GM12891 (cell line): Measurements from ENCODE around the gene NUP58.
"Not testable (repeated sequence)": the region's sequence is repeated elsewhere in the genome, so short reads cannot be mapped to it uniquely, and the experiment has no call there.

Experiments
- DNase-seq: peaks from one replicate; pipeline ENCODE4 v3.0.0; 2011; ENCODE audit warnings: low spot score; ENCODE audit not compliant: insufficient read length
- FAIRE-seq: peaks from 2 replicates; lab custom pipeline; 2011; peaks lifted over from hg19 to GRCh38; lab: Jason Lieb, UNC
- PAX5 ChIP-seq: IDR thresholded peaks from 2 replicates; pipeline ENCODE4 v1.6.1; 2011; ENCODE audit warnings: low read length, moderate library complexity, mild to moderate bottlenecking; ENCODE audit not compliant: insufficient read depth, severe bottlenecking
- POLR2A ChIP-seq: IDR thresholded peaks from 2 replicates; pipeline ENCODE4 v1.6.1; 2011; ENCODE audit warnings: low read depth, low read length, control low read depth
- POLR2AphosphoS5 ChIP-seq: IDR thresholded peaks from 2 replicates; pipeline ENCODE4 v1.6.1; 2011; ENCODE audit warnings: low read depth, low read length, control low read depth
- POU2F2 ChIP-seq: IDR thresholded peaks from 2 replicates; pipeline ENCODE4 v1.6.1; 2011; ENCODE audit warnings: low read depth, mild to moderate bottlenecking, control low read depth, low read length, moderate library complexity
- SPI1 ChIP-seq: IDR thresholded peaks from 2 replicates; pipeline ENCODE4 v1.6.1; 2011; ENCODE audit warnings: low read depth, low read length, control low read depth
- TAF1 ChIP-seq: IDR thresholded peaks from 2 replicates; pipeline ENCODE4 v1.6.1; 2011; ENCODE audit warnings: low read depth, low read length, control low read depth

Gene NUP58

GRCh38 chr13:25300861-25301346, 521 bp upstream of the NUP58 start:
- FAIRE-seq (peak; percentile 59), DNase-seq (no peak)
- TF ChIP-seq POU2F2 (no peak), PAX5 (no peak), POLR2A (no peak), SPI1 (no peak), POLR2AphosphoS5 (no peak), TAF1 (no peak)

- DNase-seq, result no peak
- TF ChIP-seq POLR2A (no peak), PAX5 (no peak), POLR2AphosphoS5 (no peak), POU2F2 (no peak), TAF1 (no peak), SPI1 (no peak)
- no peak for FAIRE-seq
Measured at GRCh38 chr13:25302121-25302520, 696 bp downstream of the NUP58 start.

- FAIRE-seq (peak; percentile 9), DNase-seq (no peak)
- TF ChIP-seq TAF1, result no peak
- TF ChIP-seq POU2F2, result no peak
- TF ChIP-seq SPI1, result no peak
- no peak for TF ChIP-seq POLR2AphosphoS5
- TF ChIP-seq PAX5, result no peak
- no peak for TF ChIP-seq POLR2A
Measured at GRCh38 chr13:25306671-25307464, 5.4 kb downstream of the NUP58 start.

GRCh38 chr13:25310891-25311290, 9.5 kb downstream of the NUP58 start:
- DNase-seq, result no peak
- no peak for FAIRE-seq
- no peak for TF ChIP-seq PAX5
- TF ChIP-seq SPI1, result no peak
- no peak for TF ChIP-seq TAF1
- no peak for TF ChIP-seq POU2F2
- TF ChIP-seq POLR2AphosphoS5, result no peak
- no peak for TF ChIP-seq POLR2A

- not testable (repeated sequence) for DNase-seq
- FAIRE-seq, result peak; percentile 73
Measured at GRCh38 chr13:25318946-25319345, 17.5 kb downstream of the NUP58 start.

GRCh38 chr13:25319771-25320170, 18.3 kb downstream of the NUP58 start:
- TF ChIP-seq POU2F2 (no peak), TAF1 (no peak), POLR2A (no peak)
- FAIRE-seq (no peak), DNase-seq (no peak)

- FAIRE-seq (no peak), DNase-seq (no peak)
- TF ChIP-seq SPI1 (no peak), POLR2AphosphoS5 (no peak), TAF1 (no peak), POLR2A (no peak), PAX5 (no peak), POU2F2 (no peak)
Measured at GRCh38 chr13:25324100-25324499, 22.7 kb downstream of the NUP58 start.

GRCh38 chr13:25329706-25330105, 28.3 kb downstream of the NUP58 start:
- DNase-seq, result no peak
- FAIRE-seq, result no peak
- no peak for TF ChIP-seq POU2F2
- no peak for TF ChIP-seq TAF1
- TF ChIP-seq POLR2A, result no peak
- TF ChIP-seq PAX5, result no peak
- TF ChIP-seq SPI1, result no peak
- TF ChIP-seq POLR2AphosphoS5, result no peak

GRCh38 chr13:25330541-25330940, 29.1 kb downstream of the NUP58 start:
- FAIRE-seq, result no peak
- DNase-seq, result no peak
- TF ChIP-seq POLR2AphosphoS5 (no peak), POLR2A (no peak)

- DNase-seq (no peak), FAIRE-seq (no peak)
- TF ChIP-seq TAF1 (no peak), POLR2AphosphoS5 (no peak), POU2F2 (no peak), SPI1 (no peak), POLR2A (no peak), PAX5 (no peak)
Measured at GRCh38 chr13:25335856-25336255, 34.4 kb downstream of the NUP58 start.

- FAIRE-seq (no peak), DNase-seq (no peak)
- TF ChIP-seq POLR2AphosphoS5, result no peak
- TF ChIP-seq SPI1, result no peak
- no peak for TF ChIP-seq PAX5
- TF ChIP-seq TAF1, result no peak
- TF ChIP-seq POU2F2, result no peak
- TF ChIP-seq POLR2A, result no peak
Measured at GRCh38 chr13:25345576-25345975, 44.2 kb downstream of the NUP58 start.
